ENCODE results near the gene TSPAN4.

Gene TSPAN4

GRCh38 chr11:836700-837099 is 6.0 kb upstream of the TSPAN4 start:
- DNase-seq (ENCODE audit: low read depth): no peak

GRCh38 chr11:837189-837989 is 5.3 kb upstream of the TSPAN4 start:
- DNase-seq (ENCODE audit: low read depth): no peak

- no peak for DNase-seq (ENCODE audit: low read depth)
These were observed 4.7 kb upstream of the TSPAN4 start for GRCh38 chr11:837990-838307.

- DNase-seq (ENCODE audit: low read depth): no peak
These were observed 4.0 kb upstream of the TSPAN4 start for GRCh38 chr11:838441-839279.

- no peak for DNase-seq (ENCODE audit: low read depth)
These were observed 3.4 kb upstream of the TSPAN4 start for GRCh38 chr11:839280-839623.

GRCh38 chr11:839875-840617 is 2.6 kb upstream of the TSPAN4 start:
- DNase-seq (ENCODE audit: low read depth): no peak

- no peak for DNase-seq (ENCODE audit: low read depth)
These were observed 677 bp upstream of the TSPAN4 start for GRCh38 chr11:841981-842369.

GRCh38 chr11:843086-843734 is 558 bp downstream of the TSPAN4 start:
- no peak for DNase-seq (ENCODE audit: low read depth)

- peak; percentile 92 for DNase-seq (ENCODE audit: low read depth)
These were observed 1.4 kb downstream of the TSPAN4 start for GRCh38 chr11:843818-844692.

GRCh38 chr11:844693-845644 is 2.3 kb downstream of the TSPAN4 start:
- DNase-seq (ENCODE audit: low read depth): peak; percentile 92

- DNase-seq (ENCODE audit: low read depth): no peak
These were observed 3.3 kb downstream of the TSPAN4 start for GRCh38 chr11:845872-846495.

GRCh38 chr11:846496-847098 is 3.9 kb downstream of the TSPAN4 start:
- no peak for DNase-seq (ENCODE audit: low read depth)

- DNase-seq (ENCODE audit: low read depth): no peak
These were observed 5.2 kb downstream of the TSPAN4 start for GRCh38 chr11:847876-848275.

- no peak for DNase-seq (ENCODE audit: low read depth)
These were observed 5.8 kb downstream of the TSPAN4 start for GRCh38 chr11:848380-848931.

- no peak for DNase-seq (ENCODE audit: low read depth)
These were observed 6.6 kb downstream of the TSPAN4 start for GRCh38 chr11:849104-849824.

GRCh38 chr11:849951-850774 is 7.5 kb downstream of the TSPAN4 start:
- DNase-seq (ENCODE audit: low read depth): no peak
